HepG2 (cell line): ENCODE measurements around the gene MORF4L1. TPM values are rescaled to one million over a fixed set of nuclear protein-coding genes. Genes with fewer than 3 reads are reported as not detected.
A peak's percentile ranks its signal among the peaks of the same experiment; 100 is the strongest.

Experiments used
- ATAC-seq: fragments of 200-7000 bp; cut with Tn5 transposase; 3 replicates; pipeline ENCODE4 v1.9.1; 2020; ENCODE audit warnings: mild to moderate bottlenecking, moderate library complexity
- BruUV-seq: library from RNA; stranded (reverse); fragments of 400-500 nt; replicated peaks from 2 replicates; lab custom pipeline; 2021; lab: Mats Ljungman, UMichigan
- CTCF ChIA-PET: fragments of 300-600 bp; formaldehyde crosslinking; extraction: SDS; loops from one replicate; lab custom pipeline; 2021; ENCODE audit warnings: low total read pairs, inconsistent platforms, low intra/inter-chr PET ratio; lab: Yijun Ruan, JAX
- POLR2A ChIA-PET: fragments of 350-600 bp; sonication (Branson Sonifier 250); formaldehyde crosslinking; loops from one replicate; lab custom pipeline; 2020; ENCODE audit warnings: antibody characterized with exemption, inconsistent platforms; lab: Yijun Ruan, JAX
- DNase-seq: peaks from one replicate; pipeline ENCODE4 v3.0.0-alpha.2; 2015; ENCODE audit warnings: low spot score
- FAIRE-seq: peaks from 3 replicates; lab custom pipeline; 2011; peaks lifted over from hg19 to GRCh38; lab: Jason Lieb, UNC
- H2AFZ ChIP-seq: one replicate; pipeline ENCODE4 v1.6.1; 2011; ENCODE audit warnings: low read length, inconsistent platforms
- H3K27ac ChIP-seq: fragments of 300-600 bp; 3 replicates; pipeline ENCODE4 v1.8.0; 2011; ENCODE audit warnings: mixed run types, mild to moderate bottlenecking, mixed read lengths, low read length, inconsistent platforms; ENCODE audit not compliant: insufficient read depth; ENCODE audit errors: extremely low read length
- H3K27me3 ChIP-seq, 2 experiments: fragments of 200-600 bp in 1 of 2; 2 replicates in 1 of 2; 3 replicates in 1 of 2; pipeline versions ENCODE4 v1.6.0 to v1.8.0; 2011; ENCODE audit warnings: low read length in 2 of 2, mild to moderate bottlenecking in 2 of 2, moderate library complexity in 2 of 2, inconsistent platforms in 1 of 2; ENCODE audit not compliant: insufficient read depth in 2 of 2, control insufficient read depth in 1 of 2
- H3K36me3 ChIP-seq, 2 experiments: fragments of 200-600 bp in 1 of 2; replicated peaks in 1 of 2; 2 replicates in 1 of 2; 3 replicates in 1 of 2; pipeline versions ENCODE4 v1.5.1 to v1.8.0; 2011; ENCODE audit warnings: low read length in 2 of 2, inconsistent platforms in 1 of 2; ENCODE audit not compliant: insufficient read depth in 2 of 2, control insufficient read depth in 1 of 2
- H3K4me1 ChIP-seq: 2 replicates; pipeline ENCODE4 v1.5.1; 2012; ENCODE audit warnings: low read length, inconsistent platforms; ENCODE audit not compliant: insufficient read depth
- H3K4me2 ChIP-seq: 2 replicates; pipeline ENCODE4 v1.6.0; 2011; ENCODE audit warnings: low read depth, low read length, inconsistent platforms
- H3K4me3 ChIP-seq, 3 experiments: fragments of 200-600 bp in 1 of 3; sonication (generic), shearing (Covaris generic) in 1 of 3; replicated peaks in 1 of 3; 2 replicates each; pipeline ENCODE4 v1.5.1; 2011 to 2016; ENCODE audit warnings: low read length in 3 of 3, inconsistent platforms in 2 of 3, low read depth in 2 of 3, mild to moderate bottlenecking in 2 of 3, control low read depth in 1 of 3, mixed read lengths in 1 of 3; ENCODE audit not compliant: insufficient read depth in 1 of 3
- H3K79me2 ChIP-seq: one replicate; pipeline ENCODE4 v1.6.1; 2011; ENCODE audit warnings: low read length, inconsistent platforms; ENCODE audit not compliant: insufficient read depth
- H3K9ac ChIP-seq: 2 replicates; pipeline ENCODE4 v1.6.0; 2011; ENCODE audit warnings: mild to moderate bottlenecking, low read depth, low read length, inconsistent platforms; ENCODE audit not compliant: insufficient read depth
- H3K9me3 ChIP-seq: 2 replicates; pipeline ENCODE4 v1.5.1; 2012; ENCODE audit warnings: mild to moderate bottlenecking, low read length
- H4K20me1 ChIP-seq: 2 replicates; pipeline ENCODE4 v1.6.0; 2011; ENCODE audit warnings: inconsistent platforms, mild to moderate bottlenecking, low read length, moderate library complexity; ENCODE audit not compliant: insufficient read depth
- E2F2 ChIP-seq: sonication (generic); formaldehyde crosslinking; IDR thresholded peaks from 2 replicates; pipeline ENCODE4 v1.4.0; 2020; ENCODE audit warnings: missing genetic modification reagents, borderline replicate concordance
- EED ChIP-seq: sonication (generic); formaldehyde crosslinking; IDR thresholded peaks from 2 replicates; pipeline ENCODE4 v1.5.0; 2020; ENCODE audit warnings: mild to moderate bottlenecking, missing genetic modification reagents
- MTA1 ChIP-seq: sonication (generic); formaldehyde crosslinking; IDR thresholded peaks from 2 replicates; pipeline ENCODE4 v1.4.0; 2020; ENCODE audit warnings: missing genetic modification reagents, mild to moderate bottlenecking, borderline replicate concordance
- NAIF1 ChIP-seq: sonication (generic); formaldehyde crosslinking; IDR thresholded peaks from 2 replicates; pipeline ENCODE4 v1.5.0; 2020; ENCODE audit warnings: mild to moderate bottlenecking, missing genetic modification reagents, borderline replicate concordance
- NONO ChIP-seq, 2 experiments: fragments of 450-650 bp in 1 of 2; sonication (generic) in 1 of 2; formaldehyde crosslinking in 1 of 2; IDR thresholded peaks in 1 of 2; conservative IDR thresholded peaks in 1 of 2; 2 replicates each; pipeline versions ENCODE4 v1.6.1 to v1.8.0; 2017 to 2022; ENCODE audit warnings: mild to moderate bottlenecking in 1 of 2, missing genetic modification reagents in 1 of 2, moderate library complexity in 1 of 2
- PHF8 ChIP-seq: sonication (generic); formaldehyde crosslinking; IDR thresholded peaks from 2 replicates; pipeline ENCODE4 v1.5.0; 2020; ENCODE audit warnings: missing genetic modification reagents
- POLR2AphosphoS2 ChIP-seq: IDR thresholded peaks from 2 replicates; pipeline ENCODE4 v1.6.1; 2011; ENCODE audit warnings: low read depth, low read length, improper control_type of control experiment
- RNF219 ChIP-seq: sonication (generic); formaldehyde crosslinking; IDR thresholded peaks from 2 replicates; pipeline ENCODE4 v1.5.0; 2020; ENCODE audit warnings: mild to moderate bottlenecking, missing genetic modification reagents
- SP2 ChIP-seq: sonication (generic); formaldehyde crosslinking; IDR thresholded peaks from 2 replicates; pipeline ENCODE4 v1.5.1; 2020; ENCODE audit warnings: mild to moderate bottlenecking, missing genetic modification reagents
- TFDP1 ChIP-seq: IDR thresholded peaks from 2 replicates; pipeline ENCODE4 v1.6.1; 2016; ENCODE audit warnings: missing compliant biosample characterization, missing genetic modification reagents, borderline replicate concordance
- ZNF136 ChIP-seq: sonication (generic); formaldehyde crosslinking; IDR thresholded peaks from 2 replicates; pipeline ENCODE4 v1.8.1; 2022; ENCODE audit warnings: low read depth, mild to moderate bottlenecking, moderate library complexity, missing genetic modification reagents
- ZNF275 ChIP-seq: sonication (generic); formaldehyde crosslinking; IDR thresholded peaks from 2 replicates; pipeline ENCODE4 v1.8.0; 2022; ENCODE audit warnings: missing genetic modification reagents, mild to moderate bottlenecking, inconsistent platforms, borderline replicate concordance
- ZNF414 ChIP-seq: sonication (generic); formaldehyde crosslinking; IDR thresholded peaks from 2 replicates; pipeline ENCODE4 v1.5.0; 2020; ENCODE audit warnings: missing genetic modification reagents
- ZNF547 ChIP-seq: sonication (generic); formaldehyde crosslinking; IDR thresholded peaks from 2 replicates; pipeline ENCODE4 v1.5.1; 2020; ENCODE audit warnings: mild to moderate bottlenecking, missing genetic modification reagents
- ZNF605 ChIP-seq: sonication (generic); formaldehyde crosslinking; IDR thresholded peaks from 2 replicates; pipeline ENCODE4 v1.8.0; 2022; ENCODE audit warnings: mild to moderate bottlenecking, missing genetic modification reagents
- ZNF670 ChIP-seq: sonication (generic); formaldehyde crosslinking; IDR thresholded peaks from 2 replicates; pipeline ENCODE4 v1.8.0; 2022; ENCODE audit warnings: mild to moderate bottlenecking, missing genetic modification reagents, borderline replicate concordance
- ZNF678 ChIP-seq: sonication (generic); formaldehyde crosslinking; IDR thresholded peaks from 2 replicates; pipeline ENCODE4 v1.4.0; 2020; ENCODE audit warnings: mild to moderate bottlenecking, missing genetic modification reagents
- ZSCAN25 ChIP-seq: sonication (generic); formaldehyde crosslinking; IDR thresholded peaks from 2 replicates; pipeline ENCODE4 v1.8.0; 2022; ENCODE audit warnings: mild to moderate bottlenecking, missing genetic modification reagents
- WGBS: methylation state at CpG from one replicate; pipeline ENCODE4 v1.1.6; 2017; ENCODE audit warnings: low lambda C conversion rate; 5-methylcytosine and 5-hydroxymethylcytosine counted together
- in situ Hi-C: cut with HindIII; loops from 2 replicates; pipeline ENCODE4 v1.10.0; 2017; ENCODE audit warnings: low pct_unique_long_range_greater_than_20kb; ENCODE audit not compliant: extremely low pct_ligation_motif_present
- intact Hi-C: fragments of 100-400 bp; cut with micrococcal nuclease; formaldehyde crosslinking; loops from one replicate; pipeline ENCODE4 v1.10.0; 2022; ENCODE audit not compliant: unreplicated experiment
- polyA plus RNA-seq, 8 experiments: library from polyadenylated mRNA; depleted of rRNA in 3 of 8; stranded (reverse) in 7 of 8; unstranded in 1 of 8; fragments of >200 nt; fragmentation: Illumina TruSeq in 4 of 8; extraction: Trizol in 4 of 8; gene quantifications; 2 replicates each; pipeline versions ENCODE4 v1.2.1 to v1.2.3, GENCODE V29; 2011 to 2016; ENCODE audit warnings: low read depth in 4 of 8, missing spikeins in 1 of 8, mixed read lengths in 1 of 8; ENCODE audit not compliant: insufficient read depth in 1 of 8
- total RNA-seq, 5 experiments: library from RNA; depleted of rRNA; stranded (reverse); fragments of >200 nt; fragmentation: Illumina TruSeq; extraction: Trizol; gene quantifications; 2 replicates each; pipeline ENCODE4 v1.2.3, GENCODE V29; 2016; ENCODE audit warnings: low read depth in 1 of 5

Gene MORF4L1
- total and polyA plus RNA-seq, 2 of the 13 experiments (the other 11 are each of a cell fraction or from before 2014, with no cell fraction given): 218 to 219 TPM

- Histone ChIP-seq H3K27ac (peak overlapping the region; percentile 77), H2AFZ (no peak overlapping the region), H4K20me1 (no peaks in the 10 kb centered on the region), H3K4me1 (peaks cover 55% of the 10 kb centered on the region), H3K4me2 (peak overlapping the region; percentile 96), H3K9me3 (no peaks in the 10 kb centered on the region), H3K4me3 (peak overlapping the region; percentile 75 to 93 (median 92)), H3K27me3 (no peaks in the 10 kb centered on the region; a peak in 2 of 5 replicates), H3K79me2 (peaks cover 27% of the 10 kb centered on the region), H3K36me3 (no peaks in the 10 kb centered on the region), H3K9ac (peak overlapping the region; percentile 87)
- intact Hi-C loops: loop anchor here (10.0 kb wide), 1 partner anchor 51 kb away; no protein-coding TSS in a partner anchor
- DNase-seq: no peak
- ATAC-seq: peak; percentile 61
- BruUV-seq: no TSS peak
- FAIRE-seq: no peak
- POLR2A ChIA-PET: interaction anchor here (1.1 to 2.6 kb wide), 9 partner anchors 9 to 81 kb away, joined by 3 to 20 read pairs (median 7); no protein-coding TSS in a partner anchor
- 4% methylated on average over 5 of the region's 12 CpGs for WGBS
- in situ Hi-C loops: no loop called here
- CTCF ChIA-PET: no interaction called here
- TF ChIP-seq ZNF547: 0 out of 2 replicates have a peak, but pooled peaks have one; percentile 3
- TF ChIP-seq PHF8 (CRISPR knock-in tag): no peak
- no peak for TF ChIP-seq POLR2AphosphoS2
- TF ChIP-seq ZNF678 (CRISPR knock-in tag): no peak
- no peak for TF ChIP-seq TFDP1 (CRISPR knock-in tag)
- TF ChIP-seq ZNF136 (CRISPR knock-in tag): no peak
- no peak for TF ChIP-seq RNF219 (CRISPR knock-in tag)
- TF ChIP-seq ZNF670 (CRISPR knock-in tag): 0 out of 2 replicates have a peak, but pooled peaks have one; percentile 59
- no peak for TF ChIP-seq MTA1 (CRISPR knock-in tag)
- TF ChIP-seq E2F2 (CRISPR knock-in tag): no peak
- no peak for TF ChIP-seq ZSCAN25 (CRISPR knock-in tag)
- TF ChIP-seq NAIF1 (CRISPR knock-in tag): 0 out of 2 replicates have a peak, but pooled peaks have one; percentile 14
- TF ChIP-seq EED (CRISPR knock-in tag): no peak
- no peak for TF ChIP-seq NONO (IDR thresholded peaks at IDR 0.05)
- 0 out of 2 replicates have a peak, but pooled peaks have one; percentile 15 for TF ChIP-seq NONO (CRISPR knock-in tag; conservative IDR thresholded peaks at IDR 0.05)
- TF ChIP-seq ZNF605 (CRISPR knock-in tag): peak; percentile 4; the same call in 1 of the 2 replicates
- TF ChIP-seq SP2 (CRISPR knock-in tag): no peak
- no peak; the same call in 1 of the 2 replicates for TF ChIP-seq ZNF275 (CRISPR knock-in tag)
- TF ChIP-seq ZNF414 (CRISPR knock-in tag): 0 out of 2 replicates have a peak, but pooled peaks have one; percentile 2
Measured at GRCh38 chr15:78944202-78944625, 71.5 kb downstream of the MORF4L1 start.
